ENCODE measurements around the gene FETUB.
"Not testable (repeated sequence)": the region's sequence is repeated elsewhere in the genome, so short reads cannot be mapped to it uniquely, and the experiment has no call there.

Gene FETUB

GRCh38 chr3:186614266-186614596 is 26.0 kb upstream of the FETUB start:
- DNase-seq = no peak

DNA sequence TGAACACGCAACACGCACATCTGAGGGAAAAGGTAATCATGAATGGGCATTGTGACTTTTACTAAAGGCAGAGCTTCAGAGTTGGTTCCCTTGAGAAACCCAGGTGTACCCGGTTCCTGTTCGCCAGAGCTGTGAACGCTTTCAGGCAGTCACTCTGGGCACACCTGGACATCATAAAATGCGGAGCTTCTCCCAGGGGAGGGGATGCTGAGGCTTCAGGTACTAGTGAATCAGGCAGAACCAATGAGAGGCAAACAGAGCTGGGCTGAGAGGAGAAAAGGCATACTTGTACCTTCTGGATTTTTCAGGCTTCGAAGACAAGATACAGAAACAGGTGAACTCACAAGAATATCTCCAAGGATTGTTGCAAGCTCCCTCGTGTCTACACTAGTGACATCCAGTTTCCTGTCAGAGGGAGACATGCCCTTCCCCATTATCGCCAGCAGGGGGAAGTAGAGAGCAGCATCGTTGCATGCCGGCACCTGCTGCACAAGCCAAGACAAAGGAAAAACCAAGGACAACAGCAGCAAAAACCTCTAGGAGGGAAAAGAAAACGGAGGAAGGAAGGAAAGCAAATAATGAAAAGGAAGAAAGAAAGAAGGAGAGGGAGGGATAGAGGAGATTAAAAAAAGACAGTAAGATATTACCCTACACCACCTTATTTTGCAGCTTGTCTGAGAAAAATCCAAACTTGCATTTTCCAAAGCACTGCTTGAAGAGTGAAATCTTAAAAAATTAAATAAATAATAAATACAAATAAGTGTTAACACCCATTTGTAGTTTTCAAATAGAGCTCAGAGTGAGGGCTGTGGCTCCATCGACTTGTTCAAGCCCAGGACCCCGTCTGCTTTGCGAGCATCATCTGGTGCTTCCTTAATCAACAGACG is 25.4 kb upstream of the FETUB start:
- DNase-seq = peak; percentile 69

DNA sequence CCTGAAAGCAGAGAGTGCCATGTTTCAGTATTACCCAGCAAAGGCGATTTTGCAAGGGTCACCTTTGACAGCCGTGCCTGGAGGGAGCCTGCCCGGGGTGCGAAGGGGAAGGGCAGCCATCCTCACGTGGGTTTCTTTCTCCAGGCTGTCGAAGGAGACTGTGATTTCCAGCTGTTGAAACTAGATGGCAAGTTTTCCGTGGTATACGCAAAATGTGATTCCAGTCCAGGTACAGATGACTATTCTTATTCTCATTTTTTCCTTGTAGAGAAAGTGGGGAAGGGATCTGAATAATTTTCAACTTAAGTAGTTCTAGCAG is 23.9 kb upstream of the FETUB start:
- DNase-seq = no peak

- DNase-seq = peak; percentile 54
Measured at GRCh38 chr3:186617036-186617946, 22.9 kb upstream of the FETUB start.

DNA sequence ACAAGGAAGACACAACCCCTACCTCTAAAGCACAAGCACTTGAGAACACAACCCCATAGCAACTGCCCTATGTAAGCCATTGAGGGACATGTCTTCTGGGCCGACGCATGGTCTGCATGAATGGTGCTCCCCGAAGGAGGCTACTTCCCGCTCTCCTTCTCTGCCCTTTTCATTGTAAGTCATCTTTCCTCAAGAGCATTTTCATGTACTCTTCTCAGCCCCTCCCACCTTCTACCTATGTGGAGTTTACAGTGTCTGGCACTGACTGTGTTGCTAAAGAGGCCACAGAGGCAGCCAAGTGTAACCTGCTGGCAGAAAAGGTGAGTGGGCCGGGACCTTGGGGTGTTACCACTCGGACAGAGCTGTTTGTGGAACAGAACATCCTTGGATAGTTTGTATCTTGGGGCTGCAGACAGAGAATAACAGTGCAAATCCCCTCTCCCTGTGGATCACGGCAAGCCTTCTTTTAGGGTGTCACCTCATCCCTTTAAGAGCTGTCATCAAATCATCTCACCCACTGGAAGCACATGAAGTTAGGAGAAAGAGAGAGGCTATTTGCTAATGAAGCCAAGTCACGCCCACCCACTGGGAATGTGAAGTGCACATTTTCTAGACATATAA is 21.8 kb upstream of the FETUB start:
- DNase-seq = no peak

GRCh38 chr3:186619787-186620212 is 20.4 kb upstream of the FETUB start:
- DNase-seq = no peak

DNA sequence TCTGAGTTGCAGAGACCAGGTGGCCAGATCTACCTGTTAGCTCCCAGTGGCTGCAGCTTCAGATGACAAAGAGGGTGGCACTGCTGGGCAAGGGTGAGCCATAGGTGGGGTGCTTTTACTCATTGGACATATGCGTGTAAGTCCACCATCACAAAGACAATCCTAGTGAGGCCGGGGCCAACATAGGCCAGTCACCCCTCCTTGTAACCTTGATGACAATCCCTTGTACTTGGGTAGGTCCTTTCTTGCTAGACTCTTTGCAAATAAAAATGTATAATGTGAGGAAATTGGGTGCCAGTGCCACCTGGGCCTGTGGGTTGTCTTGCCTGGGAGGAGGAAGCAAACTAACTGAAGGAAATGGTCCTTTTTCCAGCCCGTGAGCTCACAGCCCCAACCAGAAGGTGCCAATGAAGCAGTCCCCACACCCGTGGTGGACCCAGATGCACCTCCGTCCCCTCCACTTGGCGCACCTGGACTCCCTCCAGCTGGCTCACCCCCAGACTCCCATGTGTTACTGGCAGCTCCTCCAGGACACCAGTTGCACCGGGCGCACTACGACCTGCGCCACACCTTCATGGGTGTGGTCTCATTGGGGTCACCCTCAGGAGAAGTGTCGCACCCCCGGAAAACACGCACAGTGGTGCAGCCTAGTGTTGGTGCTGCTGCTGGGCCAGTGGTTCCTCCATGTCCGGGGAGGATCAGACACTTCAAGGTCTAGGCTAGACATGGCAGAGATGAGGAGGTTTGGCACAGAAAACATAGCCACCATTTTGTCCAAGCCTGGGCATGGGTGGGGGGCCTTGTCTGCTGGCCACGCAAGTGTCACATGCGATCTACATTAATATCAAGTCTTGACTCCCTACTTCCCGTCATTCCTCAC is 19.7 kb upstream of the FETUB start:
- no peak for DNase-seq

- DNase-seq = no peak
Measured at GRCh38 chr3:186621894-186622650, 18.1 kb upstream of the FETUB start.

GRCh38 chr3:186622651-186623310 is 17.4 kb upstream of the FETUB start:
- no peak for DNase-seq

GRCh38 chr3:186624598-186624997 is 15.6 kb upstream of the FETUB start:
- DNase-seq = no peak

GRCh38 chr3:186625600-186626042 is 14.6 kb upstream of the FETUB start:
- no peak for DNase-seq

GRCh38 chr3:186626254-186626847 is 13.8 kb upstream of the FETUB start:
- no peak for DNase-seq

GRCh38 chr3:186627852-186628414 is 12.3 kb upstream of the FETUB start:
- no peak for DNase-seq

DNA sequence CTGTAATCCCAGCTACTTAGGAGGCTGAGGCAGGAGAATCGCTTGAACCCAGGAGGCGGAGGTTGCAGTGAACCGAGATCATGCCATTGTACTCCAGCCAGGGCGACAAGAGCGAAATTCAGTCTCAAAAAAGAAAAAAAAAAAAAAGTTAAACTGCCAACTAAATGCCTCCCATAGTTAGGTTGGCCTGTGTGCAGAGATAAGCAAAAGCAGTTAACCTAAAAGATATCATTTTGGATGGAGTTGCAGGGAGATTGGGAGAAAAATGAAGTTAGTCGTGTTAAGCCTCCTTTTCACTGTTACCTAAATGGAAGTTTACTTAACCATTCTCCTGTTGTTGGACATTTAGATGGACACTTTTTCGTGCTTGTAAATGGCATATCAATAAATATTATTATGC is 11.4 kb upstream of the FETUB start:
- DNase-seq = no peak

GRCh38 chr3:186630950-186631641 is 9.1 kb upstream of the FETUB start:
- DNase-seq = no peak

DNA sequence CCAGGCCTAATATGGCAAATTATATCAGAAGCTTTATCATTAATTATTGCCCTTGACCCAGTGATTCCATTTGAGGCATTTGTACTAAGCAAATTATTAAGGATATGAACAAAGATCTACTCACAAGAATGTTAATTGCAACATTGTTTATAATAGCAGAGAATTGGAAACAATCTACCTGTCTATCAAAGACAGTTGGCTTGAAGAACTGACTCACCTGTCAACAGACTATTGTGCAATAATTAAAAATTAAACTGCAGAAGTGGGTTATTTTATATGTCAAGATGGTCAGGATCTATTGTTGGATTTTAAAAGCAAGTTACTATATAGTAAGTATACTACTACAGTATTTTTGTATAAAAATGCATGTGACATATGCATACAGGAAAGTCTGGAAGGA is 6.7 kb upstream of the FETUB start:
- no peak for DNase-seq

DNA sequence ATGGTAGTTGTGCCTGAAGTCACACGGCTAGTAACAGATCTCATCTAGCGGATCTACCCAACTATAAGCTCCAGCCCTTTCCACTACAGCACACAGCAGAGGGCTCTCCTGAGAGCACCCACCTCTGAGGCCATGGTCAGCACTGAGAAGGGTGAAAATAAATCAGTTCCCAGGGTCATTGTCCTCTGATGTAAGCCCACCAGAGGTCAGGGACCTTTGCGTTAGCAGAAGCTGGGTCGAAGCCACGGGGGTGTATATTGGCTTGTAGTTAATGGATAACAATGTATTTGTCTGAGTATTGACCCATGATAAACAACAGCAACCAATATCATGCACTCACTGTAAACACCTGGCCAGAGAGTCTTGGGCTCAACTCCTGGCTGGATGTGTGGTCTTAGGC is 6.0 kb upstream of the FETUB start:
- DNase-seq = not testable (repeated sequence)

DNA sequence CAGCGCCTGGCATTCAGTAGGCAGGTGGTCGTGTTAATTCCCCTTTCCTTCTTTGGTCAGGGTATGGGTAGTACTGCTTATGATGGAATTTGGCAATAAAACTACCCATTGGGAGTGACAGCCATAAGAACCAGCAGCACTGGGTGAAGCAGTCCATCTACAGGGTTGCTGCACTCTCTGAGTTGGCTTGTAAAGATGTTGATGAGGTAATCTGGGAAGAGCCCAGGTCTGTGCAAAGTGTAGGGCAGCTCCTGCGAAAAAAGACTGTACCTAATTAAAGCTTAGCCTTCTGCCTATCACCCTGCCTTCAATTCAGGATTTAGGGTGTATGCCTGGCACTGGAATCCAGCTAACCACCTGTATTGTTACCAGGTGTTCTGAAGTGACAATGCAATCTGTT is 4.7 kb upstream of the FETUB start:
- no peak for DNase-seq

DNA sequence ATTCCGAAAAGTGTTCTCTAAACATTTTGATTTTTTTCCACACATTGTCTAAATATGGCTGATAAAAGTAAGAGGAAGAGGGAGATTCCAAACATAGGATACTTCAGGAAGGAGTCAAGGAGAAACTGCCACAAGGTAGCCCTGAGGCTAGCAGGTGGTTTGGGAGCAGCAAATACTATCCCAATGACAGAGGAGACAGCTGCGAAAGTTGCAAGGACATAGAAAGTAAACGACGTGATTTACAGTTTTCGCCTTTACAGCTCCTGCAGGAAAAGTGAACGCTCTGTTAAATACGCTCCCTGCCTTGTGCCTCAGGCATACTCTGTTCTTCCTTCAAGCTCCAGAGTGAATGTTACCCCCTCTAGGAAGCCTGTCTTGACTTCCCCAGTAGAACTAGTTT is 3.7 kb upstream of the FETUB start:
- DNase-seq = no peak

GRCh38 chr3:186637686-186638085 is 2.5 kb upstream of the FETUB start:
- DNase-seq = no peak
